DMS153 treated with DMSO at 0.1 percent for 48 hours (cell line): ENCODE results near the gene BCL2L1.
"Not testable (repeated sequence)": the region's sequence is repeated elsewhere in the genome, so short reads cannot be mapped to it uniquely, and the experiment has no call there.

ENCODE experiments used
- DNase-seq: peaks from one replicate; lab custom pipeline; 2025; ENCODE audit not compliant: unreplicated experiment; lab: John Stamatoyannopoulos, UW

Gene BCL2L1

DNA sequence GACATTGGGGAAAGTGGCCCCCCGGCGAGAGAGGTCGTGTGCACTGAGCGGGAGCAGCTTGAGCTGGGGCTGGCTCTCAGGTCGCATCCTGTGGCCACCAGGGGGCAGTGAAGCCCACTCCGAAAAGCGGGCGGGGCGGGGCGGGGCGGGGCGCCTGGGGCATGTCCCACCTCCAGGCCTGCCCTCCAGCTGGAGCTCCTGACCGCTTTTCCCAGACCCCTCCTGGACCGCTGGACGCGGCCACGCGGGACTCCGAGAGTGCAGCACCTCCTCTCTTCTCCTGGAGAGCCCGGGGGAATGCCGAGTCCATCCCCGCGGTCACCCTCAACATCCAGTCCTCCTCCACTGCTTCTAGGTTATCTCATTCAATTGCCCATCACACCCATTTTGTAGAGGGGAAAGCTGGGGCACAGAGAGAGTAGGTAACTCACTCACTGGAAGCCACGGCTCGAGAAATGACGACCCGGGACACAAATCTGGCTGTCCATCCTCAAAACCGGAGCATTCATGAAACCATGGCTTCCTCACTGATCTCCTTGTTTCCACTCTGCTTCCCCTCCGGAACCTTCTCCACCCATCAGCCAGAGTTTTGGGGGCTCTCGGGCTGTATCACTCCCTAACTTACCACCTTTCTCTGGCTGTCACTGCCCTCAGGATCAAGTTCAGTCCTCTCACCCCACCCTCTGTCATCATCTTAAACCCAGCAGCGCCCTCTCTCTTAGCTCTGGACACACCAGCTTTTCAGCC, 60.9 kb downstream of the BCL2L1 start:
- peak; percentile 54 for DNase-seq

DNA sequence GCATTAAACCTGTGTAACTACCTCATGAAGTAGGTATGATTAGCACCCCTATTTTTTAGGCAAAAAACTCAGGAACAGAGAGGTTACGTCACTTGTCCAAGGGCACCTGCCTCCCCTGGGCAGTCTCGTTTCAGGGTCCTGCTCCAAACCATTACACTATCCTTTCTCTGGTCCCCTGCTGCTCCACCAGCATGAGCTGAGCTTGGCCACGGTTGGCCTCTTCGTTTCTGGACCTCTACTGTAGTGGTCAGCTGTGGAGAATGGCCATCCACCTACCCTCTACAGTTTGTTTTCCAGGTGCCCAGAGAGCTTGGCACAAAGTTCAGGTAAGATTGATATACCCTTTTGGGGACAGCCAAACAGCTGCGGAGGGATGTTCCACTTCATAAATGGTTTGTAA, 68.1 kb downstream of the BCL2L1 start:
- DNase-seq: no peak

DNA sequence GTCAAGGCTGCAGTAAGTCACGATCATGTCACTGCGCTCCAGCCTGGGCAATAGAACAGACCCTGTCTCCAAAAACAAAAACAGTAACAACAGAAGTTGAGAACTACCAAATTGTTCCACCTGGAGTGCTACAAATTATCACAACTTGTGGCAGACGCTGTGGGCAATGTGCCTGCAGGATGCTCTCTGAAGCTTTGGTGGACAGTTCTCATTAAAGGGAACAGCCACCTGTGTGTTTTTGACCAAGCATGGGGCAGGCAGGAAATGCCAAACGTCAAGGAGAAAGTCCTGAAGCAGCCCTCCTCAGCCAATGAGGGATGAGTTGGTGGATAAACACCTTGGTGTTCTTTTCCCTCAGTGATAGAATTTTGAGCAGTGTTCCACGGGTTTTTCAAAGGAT, 69.1 kb downstream of the BCL2L1 start:
- DNase-seq: no peak

GRCh38 chr20:31652917-31653396, 69.7 kb downstream of the BCL2L1 start:
- DNase-seq: no peak

DNA sequence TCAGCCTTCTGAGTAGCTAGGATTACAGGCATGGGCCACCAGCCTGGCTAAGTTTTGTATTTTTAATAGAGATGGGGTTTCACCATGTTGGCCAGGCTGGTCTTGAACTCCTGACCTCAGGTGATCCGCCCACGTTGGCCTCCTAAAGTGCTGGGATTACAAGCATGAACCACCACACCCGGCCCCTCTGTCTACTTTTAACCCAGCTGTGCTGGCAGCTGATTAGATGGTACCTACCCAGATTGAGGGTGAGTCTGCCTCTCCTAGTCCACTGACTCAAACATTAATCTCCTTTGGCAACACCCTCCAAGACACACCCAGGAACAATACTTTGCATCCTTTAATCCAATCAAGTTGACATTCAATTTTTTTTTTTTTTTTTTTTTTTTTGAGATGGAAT, 74.6 kb downstream of the BCL2L1 start:
- not testable (repeated sequence) for DNase-seq

DNA sequence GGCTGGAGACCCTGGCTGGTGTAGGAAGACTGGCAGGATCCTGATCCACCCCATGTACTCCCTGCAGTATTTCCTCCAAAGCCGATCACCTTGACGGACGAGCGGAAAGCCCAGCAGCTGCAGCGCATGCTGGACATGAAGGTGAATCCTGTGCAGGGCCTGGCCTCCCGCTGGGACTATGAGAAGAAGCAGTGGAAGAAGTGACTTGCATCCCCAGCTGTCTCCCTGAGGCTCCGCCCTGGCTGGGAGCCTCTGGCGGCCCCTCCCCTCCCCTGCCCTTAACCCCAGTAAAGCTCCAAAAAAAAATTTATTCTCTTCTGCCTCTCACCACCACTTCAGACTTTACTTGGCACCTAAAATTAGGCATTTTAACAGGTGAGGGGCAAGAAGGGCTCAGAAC, 78.0 kb downstream of the BCL2L1 start:
- no peak for DNase-seq

- DNase-seq: no peak
Observed at GRCh38 chr20:31643522-31643921, 79.1 kb downstream of the BCL2L1 start.

GRCh38 chr20:31642837-31643236, 79.8 kb downstream of the BCL2L1 start:
- DNase-seq: no peak

DNA sequence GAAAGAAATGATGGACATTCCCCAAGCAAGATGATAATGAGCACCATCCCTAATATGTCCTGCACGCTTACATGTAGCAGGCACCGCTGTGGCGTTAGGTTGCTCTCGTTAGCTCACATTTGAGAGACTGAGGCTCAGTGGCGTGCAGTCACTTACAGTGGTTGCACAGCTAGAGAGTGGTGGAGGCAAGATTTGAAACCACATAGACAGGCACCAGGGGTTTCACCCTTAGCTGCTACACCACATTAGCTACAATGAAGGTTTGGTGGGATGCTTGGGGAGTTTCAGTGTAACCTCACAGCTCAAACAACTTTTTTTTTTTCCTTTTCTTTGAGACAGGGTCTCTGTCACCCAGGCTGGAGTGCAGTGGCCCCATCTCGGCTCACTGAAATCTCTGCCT, 81.3 kb downstream of the BCL2L1 start:
- no peak for DNase-seq

DNA sequence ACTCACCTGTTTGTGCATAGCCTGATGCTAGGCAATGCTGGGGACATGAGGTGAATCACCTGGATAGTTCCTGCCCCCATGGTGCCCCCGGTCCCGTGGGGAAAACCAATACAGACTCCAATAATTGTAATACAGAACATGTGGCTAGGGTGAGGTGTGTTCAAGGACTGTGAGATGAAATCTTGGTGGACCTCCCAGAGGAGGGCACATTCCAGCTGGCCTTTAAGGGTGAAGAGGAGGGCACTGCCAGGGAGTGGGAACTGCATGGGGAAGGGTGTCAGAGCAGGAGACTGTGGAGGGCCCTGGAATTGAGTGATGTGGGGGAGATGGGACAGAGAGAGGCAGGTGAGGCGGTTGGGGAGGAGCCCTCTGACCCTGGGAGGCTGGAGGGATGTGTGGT, 82.4 kb downstream of the BCL2L1 start:
- DNase-seq: no peak

- no peak for DNase-seq
Observed at GRCh38 chr20:31638816-31639215, 83.9 kb downstream of the BCL2L1 start.

DNA sequence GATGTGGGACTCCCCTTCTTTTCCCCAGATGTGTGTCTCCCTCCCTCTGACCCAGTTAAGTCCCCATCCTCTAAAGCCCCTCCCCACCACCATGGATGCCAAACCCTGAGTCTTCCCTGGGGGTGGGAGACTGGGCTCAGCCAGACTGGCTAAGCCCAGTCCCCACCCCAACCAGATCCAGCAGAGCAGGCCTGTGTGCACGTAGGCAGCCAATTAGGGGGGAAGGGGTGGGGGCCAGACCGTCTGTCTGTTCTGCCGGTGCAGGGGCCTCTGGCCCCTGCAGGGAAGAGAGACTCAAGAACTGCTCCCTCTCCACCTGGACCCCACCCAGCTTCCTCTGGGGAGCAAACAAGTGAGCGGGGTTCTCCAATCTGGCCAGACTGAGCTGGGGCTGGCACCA, 84.4 kb downstream of the BCL2L1 start:
- no peak for DNase-seq

DNA sequence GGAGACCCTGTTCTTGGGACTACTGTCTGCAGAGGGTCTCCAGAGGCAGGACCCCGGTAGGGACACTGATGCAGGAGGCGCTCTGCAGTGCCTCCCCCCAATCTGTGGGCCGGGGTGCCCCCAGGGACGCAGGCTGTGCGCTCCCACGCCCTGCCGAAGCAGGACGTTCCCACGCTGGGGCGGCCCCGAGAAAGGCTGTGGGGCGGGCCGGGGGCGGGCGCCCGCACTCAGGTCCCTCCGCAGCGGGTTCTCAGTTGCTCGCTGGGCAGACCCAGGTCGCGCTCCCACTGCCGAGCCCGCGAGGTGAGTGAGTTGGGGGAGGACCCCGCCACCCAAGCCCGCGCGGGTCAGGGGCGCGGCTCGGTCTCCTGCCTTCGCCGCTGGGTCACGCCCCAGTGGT, 85.0 kb downstream of the BCL2L1 start, which contains the start of gene COX4I2:
TSS of gene COX4I2 (plus strand) at position 253 of the 400 bp plus-strand sequence. CDS start 1,106 bp downstream, outside the sequence.
- DNase-seq: no peak

DNA sequence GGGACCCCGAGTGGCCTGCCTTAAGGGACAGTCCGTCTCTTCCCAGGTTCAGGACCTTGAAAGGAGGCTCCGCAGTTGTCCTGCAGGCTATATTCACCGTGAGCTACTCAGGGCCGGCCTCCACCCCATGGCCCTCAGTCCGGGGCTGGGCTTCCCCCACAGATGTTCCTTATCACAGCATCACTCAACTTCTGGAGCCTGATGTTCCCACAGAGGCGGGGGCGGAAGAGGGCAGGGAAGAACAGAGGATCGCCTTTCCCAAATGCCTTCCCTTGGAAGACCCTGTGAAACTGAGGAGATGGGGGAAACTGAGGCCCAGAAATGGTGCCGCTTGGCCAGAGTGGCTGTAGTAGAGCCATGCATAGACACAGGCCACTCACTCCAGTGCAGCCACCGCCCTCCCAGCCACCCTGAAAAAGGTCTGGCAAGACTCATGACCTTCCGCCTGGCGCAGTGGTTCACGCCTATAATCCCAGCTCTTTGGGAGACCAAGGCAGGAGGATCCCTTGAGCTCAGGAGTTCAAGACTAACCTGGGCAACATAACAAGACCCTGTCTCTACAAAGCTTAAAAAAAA, 89.2 kb downstream of the BCL2L1 start:
- DNase-seq: no peak

DNA sequence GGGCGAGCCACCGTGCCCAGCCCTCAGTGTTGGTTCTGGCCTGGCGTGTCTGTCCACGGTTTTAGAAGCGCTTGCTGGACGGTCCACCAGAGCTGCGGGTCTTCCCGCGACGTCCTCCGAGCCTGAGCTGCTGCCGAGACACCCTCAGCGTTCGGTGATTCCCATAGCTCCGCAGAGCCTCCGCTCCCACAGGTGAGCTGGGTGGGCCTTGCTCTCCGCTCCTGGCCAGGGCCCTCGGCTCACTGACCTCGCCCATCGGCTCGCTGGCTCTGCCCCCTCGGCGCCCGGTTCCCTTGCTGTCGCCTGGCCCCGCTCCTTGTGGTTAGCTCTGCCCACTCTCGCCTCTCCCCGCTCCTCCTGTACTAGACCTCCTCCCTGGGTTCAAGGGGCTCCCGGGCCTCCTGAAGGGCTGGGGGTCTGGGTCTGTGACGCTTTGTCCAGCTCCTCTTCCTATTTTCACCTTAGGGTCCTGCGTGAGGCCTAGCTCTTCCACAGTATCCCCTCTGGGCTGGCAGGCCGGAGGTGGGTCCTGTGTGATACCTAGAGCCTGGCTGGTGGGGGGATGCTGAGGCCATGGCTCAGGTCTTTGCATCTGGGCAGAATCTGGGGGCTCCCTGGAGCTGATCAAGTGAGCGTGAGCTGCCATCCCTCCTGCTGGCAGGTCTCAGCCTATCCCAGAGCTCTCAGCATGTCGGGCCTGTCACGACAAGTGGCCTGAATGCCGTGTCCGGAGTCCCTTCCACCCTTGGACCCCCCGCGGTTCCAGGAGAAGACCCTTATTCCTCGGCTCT, 89.9 kb downstream of the BCL2L1 start:
- no peak for DNase-seq

DNA sequence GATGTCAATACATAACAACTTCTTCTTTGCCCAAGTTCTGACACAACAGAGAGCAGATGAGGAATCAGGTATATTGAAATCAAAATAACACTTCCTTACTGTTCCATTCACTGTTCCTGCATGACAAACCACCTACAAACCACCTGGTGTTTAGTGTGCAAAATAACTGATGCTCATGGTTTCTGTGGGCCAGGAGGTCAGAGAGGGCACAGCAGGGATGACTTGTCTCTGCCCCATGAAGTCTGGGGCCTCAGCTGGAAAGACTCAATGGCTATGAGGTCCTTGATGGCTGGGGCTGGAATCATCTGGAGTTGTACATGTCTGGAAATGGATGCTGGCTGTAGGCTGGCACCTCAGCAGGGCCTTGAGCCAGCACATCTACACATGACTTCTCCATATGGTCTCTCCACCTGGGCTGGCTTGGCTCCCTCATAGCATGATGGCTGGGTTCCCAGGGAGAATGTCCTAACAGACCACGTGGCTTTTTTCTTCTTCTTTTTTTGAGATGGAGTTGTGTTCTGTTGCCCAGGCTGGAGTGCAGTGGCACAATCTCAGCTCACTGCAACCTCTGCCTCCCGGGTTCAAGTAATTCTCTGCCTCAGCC, 92.4 kb downstream of the BCL2L1 start:
- DNase-seq: no peak

GRCh38 chr20:31628057-31628456, 94.6 kb downstream of the BCL2L1 start:
- DNase-seq: not testable (repeated sequence)

DNA sequence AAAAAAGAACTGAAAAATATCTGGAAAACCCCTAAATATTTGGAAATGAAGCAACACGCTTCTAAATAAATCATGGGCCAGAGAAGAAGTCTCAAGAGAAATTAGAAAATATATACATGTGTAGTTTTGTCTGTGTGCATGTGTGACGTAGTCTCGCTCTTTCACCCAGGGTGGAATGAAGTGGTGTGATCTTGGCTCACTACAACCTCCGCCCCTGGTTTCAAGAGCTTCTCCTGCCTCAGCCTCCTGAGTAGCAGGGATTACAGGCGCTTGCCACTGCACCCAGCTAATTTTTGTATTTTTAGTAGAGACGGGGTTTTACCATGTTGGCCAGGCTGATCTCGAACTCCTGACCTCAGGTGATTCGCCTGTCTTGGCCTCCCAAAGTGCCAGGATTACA, 96.1 kb downstream of the BCL2L1 start:
- not testable (repeated sequence) for DNase-seq

- DNase-seq: not testable (repeated sequence)
Observed at GRCh38 chr20:31623123-31623505, 99.6 kb downstream of the BCL2L1 start.

DNA sequence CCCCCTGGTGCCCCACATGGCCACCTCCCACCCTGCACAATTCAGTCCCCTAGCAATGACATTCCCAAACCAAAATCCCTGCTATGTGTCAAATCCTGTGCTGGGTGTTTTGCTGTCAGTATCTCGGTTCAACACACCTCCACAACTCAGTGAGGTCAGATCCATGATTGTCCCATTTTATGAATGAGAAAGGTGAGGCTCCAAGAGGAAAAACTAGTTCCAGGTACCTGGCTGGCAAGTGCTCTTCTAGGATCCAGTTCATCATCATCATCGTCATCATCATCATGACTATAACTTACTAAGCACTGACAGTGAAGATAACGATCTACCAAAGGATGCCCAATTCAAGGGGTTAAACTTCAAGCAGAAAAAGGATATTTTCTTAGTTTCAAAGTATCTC, 102.4 kb downstream of the BCL2L1 start:
- no peak for DNase-seq

- no peak for DNase-seq
Observed at GRCh38 chr20:31617432-31618104, 105.1 kb downstream of the BCL2L1 start.
